Astrocyte (in vitro differentiated cells and primary cell): ENCODE measurements around the gene ATF3.

Experiments
- EZH2 ChIP-seq: IDR thresholded peaks from 2 replicates; pipeline ENCODE4 v1.6.1; 2012; ENCODE audit warnings: mild to moderate bottlenecking, low read length, inconsistent platforms; ENCODE audit not compliant: insufficient read depth
- TF ChIP-seq, protein P1 (sequence below): IDR thresholded peaks from 2 replicates; pipeline ENCODE4 v1.5.1; 2011; ENCODE audit warnings: low read depth, mild to moderate bottlenecking, inconsistent platforms, low read length, moderate library complexity; ENCODE audit not compliant: insufficient read depth

DNA sequence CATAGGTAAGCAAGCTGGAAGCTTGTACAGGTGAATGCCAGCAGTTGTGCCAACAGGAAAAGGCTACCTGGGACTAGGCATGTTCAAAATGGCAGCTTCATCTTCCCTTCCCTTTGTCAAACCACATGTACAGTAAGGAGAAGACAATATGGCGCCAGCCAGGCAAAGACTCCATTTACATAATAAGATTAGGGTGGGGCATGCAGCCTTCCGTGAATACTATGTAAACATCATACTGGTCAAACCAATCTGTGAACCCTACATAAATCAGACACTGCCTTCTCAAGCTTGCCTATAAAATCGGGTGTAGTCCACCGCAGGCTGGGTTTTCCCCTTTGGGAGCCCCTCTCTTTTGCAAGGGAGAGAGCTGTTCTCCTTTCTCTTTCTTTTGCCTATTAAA is 24.6 kb downstream of the ATF3 start:
- TF ChIP-seq, protein P1, sequence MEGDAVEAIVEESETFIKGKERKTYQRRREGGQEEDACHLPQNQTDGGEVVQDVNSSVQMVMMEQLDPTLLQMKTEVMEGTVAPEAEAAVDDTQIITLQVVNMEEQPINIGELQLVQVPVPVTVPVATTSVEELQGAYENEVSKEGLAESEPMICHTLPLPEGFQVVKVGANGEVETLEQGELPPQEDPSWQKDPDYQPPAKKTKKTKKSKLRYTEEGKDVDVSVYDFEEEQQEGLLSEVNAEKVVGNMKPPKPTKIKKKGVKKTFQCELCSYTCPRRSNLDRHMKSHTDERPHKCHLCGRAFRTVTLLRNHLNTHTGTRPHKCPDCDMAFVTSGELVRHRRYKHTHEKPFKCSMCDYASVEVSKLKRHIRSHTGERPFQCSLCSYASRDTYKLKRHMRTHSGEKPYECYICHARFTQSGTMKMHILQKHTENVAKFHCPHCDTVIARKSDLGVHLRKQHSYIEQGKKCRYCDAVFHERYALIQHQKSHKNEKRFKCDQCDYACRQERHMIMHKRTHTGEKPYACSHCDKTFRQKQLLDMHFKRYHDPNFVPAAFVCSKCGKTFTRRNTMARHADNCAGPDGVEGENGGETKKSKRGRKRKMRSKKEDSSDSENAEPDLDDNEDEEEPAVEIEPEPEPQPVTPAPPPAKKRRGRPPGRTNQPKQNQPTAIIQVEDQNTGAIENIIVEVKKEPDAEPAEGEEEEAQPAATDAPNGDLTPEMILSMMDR, result no peak
- TF ChIP-seq EZH2, result no peak
